ENCODE data around the gene COL19A1.

COL19A1 gene

GRCh38 chr6:70234561-70235236 lies 368.3 kb downstream of the COL19A1 start:
- no peak overlapping the region for H3K27ac ChIP-seq
- H3K4me3 ChIP-seq (ENCODE audit: low read depth, low read length), result no peak overlapping the region
- in situ Hi-C loops (cut with HindIII; ENCODE audit: low pct_ligation_motif_present, low sequenced_read_pairs), result no loop called here
- DNase-seq, result no peak
- H3K36me3 ChIP-seq (replicated peaks), result no peaks in the 10 kb centered on the region
- no peaks in the 10 kb centered on the region for H3K27me3 ChIP-seq (replicated peaks)
- TF ChIP-seq CTCF (IDR thresholded peaks at IDR 0.05; ENCODE audit: low read depth, low read length, missing control alignments), result no peak

- no peak for TF ChIP-seq CTCF (IDR thresholded peaks at IDR 0.05; ENCODE audit: low read depth, low read length, missing control alignments)
- in situ Hi-C loops (cut with HindIII; ENCODE audit: low pct_ligation_motif_present, low sequenced_read_pairs), result no loop called here
- no peak for DNase-seq
- Histone ChIP-seq H3K27ac (no peak overlapping the region), H3K4me3 (ENCODE audit: low read depth, low read length) (no peak overlapping the region), H3K27me3 (replicated peaks) (no peaks in the 10 kb centered on the region), H3K36me3 (replicated peaks) (no peaks in the 10 kb centered on the region)
Observed at GRCh38 chr6:70236343-70236742, 370.0 kb downstream of the COL19A1 start.

- Histone ChIP-seq H3K27me3 (replicated peaks) (no peaks in the 10 kb centered on the region), H3K36me3 (replicated peaks) (no peaks in the 10 kb centered on the region), H3K27ac (no peak overlapping the region), H3K4me3 (ENCODE audit: low read depth, low read length) (no peak overlapping the region)
- DNase-seq, result no peak
- no peak for TF ChIP-seq CTCF (IDR thresholded peaks at IDR 0.05; ENCODE audit: low read depth, low read length, missing control alignments)
- in situ Hi-C loops (cut with HindIII; ENCODE audit: low pct_ligation_motif_present, low sequenced_read_pairs), result no loop called here
Observed at GRCh38 chr6:70241031-70241430, 374.7 kb downstream of the COL19A1 start.

- in situ Hi-C loops (cut with HindIII; ENCODE audit: low pct_ligation_motif_present, low sequenced_read_pairs), result no loop called here
- Histone ChIP-seq H3K27me3 (replicated peaks) (no peaks in the 10 kb centered on the region), H3K27ac (no peak overlapping the region), H3K4me3 (ENCODE audit: low read depth, low read length) (no peak overlapping the region), H3K36me3 (replicated peaks) (no peaks in the 10 kb centered on the region)
- DNase-seq, result no peak
- TF ChIP-seq CTCF (IDR thresholded peaks at IDR 0.05; ENCODE audit: low read depth, low read length, missing control alignments), result no peak
Observed at GRCh38 chr6:70241991-70242420, 375.6 kb downstream of the COL19A1 start.

- Histone ChIP-seq H3K27me3 (replicated peaks) (no peaks in the 10 kb centered on the region), H3K27ac (no peak overlapping the region), H3K36me3 (replicated peaks) (no peaks in the 10 kb centered on the region), H3K4me3 (ENCODE audit: low read depth, low read length) (no peak overlapping the region)
- no peak for DNase-seq
- no peak for TF ChIP-seq CTCF (IDR thresholded peaks at IDR 0.05; ENCODE audit: low read depth, low read length, missing control alignments)
- in situ Hi-C loops (cut with HindIII; ENCODE audit: low pct_ligation_motif_present, low sequenced_read_pairs), result no loop called here
Observed at GRCh38 chr6:70246118-70246517, 379.8 kb downstream of the COL19A1 start.

GRCh38 chr6:70252604-70253003 lies 386.2 kb downstream of the COL19A1 start:
- Histone ChIP-seq H3K36me3 (replicated peaks) (no peaks in the 10 kb centered on the region), H3K27ac (no peak overlapping the region), H3K4me3 (ENCODE audit: low read depth, low read length) (no peak overlapping the region), H3K27me3 (replicated peaks) (no peaks in the 10 kb centered on the region)
- in situ Hi-C loops (cut with HindIII; ENCODE audit: low pct_ligation_motif_present, low sequenced_read_pairs), result no loop called here
- DNase-seq, result no peak
- no peak for TF ChIP-seq CTCF (IDR thresholded peaks at IDR 0.05; ENCODE audit: low read depth, low read length, missing control alignments)

Data from brain microvascular endothelial cell (primary cell).